ENCODE measurements around the gene ARHGAP22.

ARHGAP22 gene

GRCh38 chr10:48454302-48455054 is 150.4 kb downstream of the ARHGAP22 start:
- TF ChIP-seq, protein P1, sequence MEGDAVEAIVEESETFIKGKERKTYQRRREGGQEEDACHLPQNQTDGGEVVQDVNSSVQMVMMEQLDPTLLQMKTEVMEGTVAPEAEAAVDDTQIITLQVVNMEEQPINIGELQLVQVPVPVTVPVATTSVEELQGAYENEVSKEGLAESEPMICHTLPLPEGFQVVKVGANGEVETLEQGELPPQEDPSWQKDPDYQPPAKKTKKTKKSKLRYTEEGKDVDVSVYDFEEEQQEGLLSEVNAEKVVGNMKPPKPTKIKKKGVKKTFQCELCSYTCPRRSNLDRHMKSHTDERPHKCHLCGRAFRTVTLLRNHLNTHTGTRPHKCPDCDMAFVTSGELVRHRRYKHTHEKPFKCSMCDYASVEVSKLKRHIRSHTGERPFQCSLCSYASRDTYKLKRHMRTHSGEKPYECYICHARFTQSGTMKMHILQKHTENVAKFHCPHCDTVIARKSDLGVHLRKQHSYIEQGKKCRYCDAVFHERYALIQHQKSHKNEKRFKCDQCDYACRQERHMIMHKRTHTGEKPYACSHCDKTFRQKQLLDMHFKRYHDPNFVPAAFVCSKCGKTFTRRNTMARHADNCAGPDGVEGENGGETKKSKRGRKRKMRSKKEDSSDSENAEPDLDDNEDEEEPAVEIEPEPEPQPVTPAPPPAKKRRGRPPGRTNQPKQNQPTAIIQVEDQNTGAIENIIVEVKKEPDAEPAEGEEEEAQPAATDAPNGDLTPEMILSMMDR (IDR thresholded peaks at IDR 0.05; ENCODE audit: borderline replicate concordance, insufficient read depth, low read depth, low read length), result no peak
- no peak overlapping the region for H3K4me3 ChIP-seq (ENCODE audit: low read depth, low read length)

- TF ChIP-seq, protein P1 (IDR thresholded peaks at IDR 0.05; ENCODE audit: borderline replicate concordance, insufficient read depth, low read depth, low read length), result no peak
- no peak overlapping the region for H3K4me3 ChIP-seq (ENCODE audit: low read depth, low read length)
Observed at GRCh38 chr10:48453451-48454301, 151.2 kb downstream of the ARHGAP22 start.

DNA sequence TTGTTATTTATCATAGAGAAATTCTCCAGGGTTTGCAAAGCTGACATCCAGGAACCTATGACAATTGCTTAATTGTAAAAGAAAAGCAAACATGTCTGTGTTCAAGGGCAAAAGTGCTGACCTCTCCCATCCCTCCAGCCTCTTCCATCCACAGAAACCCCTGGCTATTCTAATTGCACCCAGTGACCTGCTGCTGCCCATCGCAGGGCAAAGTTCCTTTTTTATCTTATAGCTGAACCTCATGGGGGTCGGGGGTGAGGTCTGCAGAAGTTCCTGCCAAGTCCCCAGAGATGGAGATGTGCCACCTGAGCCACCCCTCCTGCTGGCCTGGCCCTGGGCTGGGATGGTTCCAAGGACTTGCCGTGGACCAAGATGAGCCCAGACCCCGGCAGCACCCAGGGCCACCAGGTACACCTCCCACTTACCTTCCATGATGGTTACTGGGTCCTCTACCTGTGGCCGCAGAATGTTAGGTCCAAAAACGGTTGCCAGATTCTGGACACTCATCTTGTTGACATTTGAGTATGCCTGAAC is 151.9 kb downstream of the ARHGAP22 start:
- TF ChIP-seq, protein P1 (IDR thresholded peaks at IDR 0.05; ENCODE audit: borderline replicate concordance, insufficient read depth, low read depth, low read length), result no peak
- H3K4me3 ChIP-seq (ENCODE audit: low read depth, low read length), result no peak overlapping the region

- H3K4me3 ChIP-seq (ENCODE audit: low read depth, low read length), result no peak overlapping the region
- TF ChIP-seq, protein P1 (IDR thresholded peaks at IDR 0.05; ENCODE audit: borderline replicate concordance, insufficient read depth, low read depth, low read length), result no peak
Observed at GRCh38 chr10:48451969-48452878, 152.6 kb downstream of the ARHGAP22 start.

DNA sequence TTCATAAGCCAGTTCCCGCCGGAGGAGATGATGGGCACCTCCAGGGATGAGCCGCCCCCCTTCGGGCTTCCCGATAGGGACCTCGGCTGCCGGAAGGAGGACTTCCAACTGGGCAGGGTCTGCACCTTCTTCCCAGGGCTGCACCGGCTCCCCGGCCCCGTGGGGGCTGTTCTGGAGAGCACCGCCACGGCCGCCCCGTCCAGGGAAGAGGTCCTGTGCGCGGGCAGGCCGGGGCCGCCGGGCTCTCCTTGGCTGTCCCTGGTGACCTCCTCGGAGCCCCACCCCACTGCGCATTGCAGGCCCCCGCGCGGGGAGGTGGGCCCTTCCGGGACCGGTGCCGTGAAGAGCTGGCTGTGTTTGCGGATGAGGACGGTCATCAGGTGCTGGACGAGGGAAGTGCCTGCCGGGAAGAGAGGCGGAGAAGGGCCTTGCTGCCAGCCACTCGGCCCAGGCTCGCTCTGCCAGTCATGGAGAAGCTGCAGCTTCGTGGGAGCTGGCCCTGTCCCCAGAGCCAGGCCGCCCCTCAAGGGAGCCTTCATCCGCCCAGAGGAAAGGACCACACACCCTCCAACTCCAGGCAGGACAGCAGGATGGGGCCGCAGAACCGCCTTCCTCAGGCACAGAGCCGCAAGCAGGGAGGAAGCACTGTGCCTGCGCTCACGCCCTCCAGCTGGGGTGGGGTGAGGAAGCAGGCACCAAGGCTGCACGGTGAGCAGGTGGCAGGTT is 154.0 kb downstream of the ARHGAP22 start:
- TF ChIP-seq, protein P1 (IDR thresholded peaks at IDR 0.05; ENCODE audit: borderline replicate concordance, insufficient read depth, low read depth, low read length), result no peak
- H3K4me3 ChIP-seq (ENCODE audit: low read depth, low read length), result no peak overlapping the region

GRCh38 chr10:48450233-48450740 is 154.6 kb downstream of the ARHGAP22 start:
- TF ChIP-seq, protein P1 (IDR thresholded peaks at IDR 0.05; ENCODE audit: borderline replicate concordance, insufficient read depth, low read depth, low read length), result no peak
- H3K4me3 ChIP-seq (ENCODE audit: low read depth, low read length), result no peak overlapping the region

Data from GM12875 (cell line).